GM19099 (cell line): Measurements from ENCODE around the gene CTSK.

Source experiments
- POLR2A ChIP-seq: IDR thresholded peaks from 3 replicates; pipeline ENCODE4 v1.6.1; 2011; ENCODE audit warnings: low read depth; ENCODE audit not compliant: insufficient read length; ENCODE audit errors: extremely low read depth

The CTSK gene

DNA sequence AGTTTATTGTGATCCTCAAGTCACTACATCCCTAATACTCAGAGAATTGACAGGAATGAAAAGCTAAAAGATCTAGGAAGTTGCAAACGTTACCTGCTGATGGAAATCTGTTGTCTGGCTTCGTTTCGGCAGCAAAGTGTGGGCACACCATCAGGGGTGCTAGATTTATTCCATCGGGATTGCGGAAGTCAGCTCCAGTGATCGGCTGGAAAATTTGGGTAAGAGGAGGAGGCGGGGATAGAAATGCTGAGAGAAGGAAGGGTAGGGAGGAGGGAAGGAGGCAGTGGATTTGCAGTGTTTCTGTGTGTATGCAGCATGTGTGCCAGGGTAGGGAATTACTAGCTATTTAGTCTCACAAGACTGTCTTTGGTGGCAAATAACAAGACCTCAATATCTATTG is at the start of gene CTSK:
Gene CTSK, minus strand, starts transcription at position 140 of the 400 bp plus-strand sequence. CDS start 1,455 bp downstream, outside the sequence.
- TF ChIP-seq POLR2A = no peak

DNA sequence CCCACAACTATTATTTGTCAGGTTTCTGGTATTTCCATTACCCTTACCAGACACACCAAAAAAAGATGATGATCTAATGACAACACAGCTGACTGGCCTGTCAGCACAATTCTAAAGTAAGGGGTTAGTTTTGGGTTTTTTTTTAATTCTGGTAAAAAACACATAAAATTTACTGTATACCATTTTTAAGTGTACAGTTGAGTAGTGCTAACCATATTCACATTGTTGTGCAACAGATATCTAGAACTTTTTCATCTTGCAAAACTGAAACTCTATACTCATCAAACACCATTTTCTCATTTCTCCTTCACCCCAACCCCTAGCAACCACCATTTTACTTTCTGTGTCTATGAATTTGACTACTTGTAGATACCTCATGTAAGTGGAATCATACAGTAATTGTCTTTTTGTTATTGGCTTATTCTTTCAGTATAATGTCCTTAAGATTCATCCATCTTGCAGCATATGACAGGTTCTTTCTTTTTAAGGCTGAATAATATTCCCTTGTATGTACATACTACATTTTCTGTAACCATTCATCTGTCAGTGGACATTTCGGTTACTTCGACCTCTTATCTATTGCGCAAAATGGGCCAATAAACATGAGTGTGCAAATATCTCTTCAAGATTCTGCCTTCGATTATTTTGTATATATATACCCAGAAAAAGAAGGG is 38.5 kb upstream of the CTSK start:
- no peak for TF ChIP-seq POLR2A

DNA sequence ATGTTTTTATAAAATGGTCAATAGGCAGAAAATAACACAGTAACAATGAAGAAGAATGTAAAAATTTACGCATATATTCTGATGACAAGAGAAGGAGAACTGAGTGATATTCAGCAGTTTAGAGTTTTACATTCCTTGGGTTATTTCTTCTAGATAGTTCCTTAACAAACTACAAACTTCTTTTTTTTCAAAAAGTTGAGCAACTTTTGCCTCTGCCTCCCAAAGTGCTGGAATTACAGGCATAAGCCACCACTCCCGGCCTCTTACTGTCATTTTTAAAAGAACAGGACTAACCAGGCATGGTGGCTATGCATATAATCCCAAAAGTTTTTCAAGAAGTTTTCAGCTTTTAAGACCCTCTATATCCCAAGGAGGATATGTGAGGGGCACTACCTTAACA is 35.4 kb upstream of the CTSK start:
- TF ChIP-seq POLR2A = no peak

DNA sequence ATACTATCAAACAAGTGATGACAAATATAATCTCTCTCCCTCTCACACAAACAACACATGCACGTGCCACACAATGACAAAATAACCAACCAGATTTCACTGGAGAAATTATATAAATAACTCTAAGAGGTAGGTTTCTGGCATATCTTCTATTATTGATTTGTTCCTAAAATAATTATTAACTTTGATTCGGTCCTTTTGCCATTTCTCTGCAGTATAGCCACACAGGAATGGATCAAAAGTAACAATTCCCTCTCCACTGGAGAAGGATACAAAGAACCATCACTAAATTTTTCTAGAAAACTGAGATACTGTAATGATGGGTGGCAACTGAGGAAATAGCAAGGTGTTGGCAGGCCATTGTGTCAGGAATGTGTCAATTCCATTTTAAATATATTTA is 34.9 kb upstream of the CTSK start:
- TF ChIP-seq POLR2A = no peak

DNA sequence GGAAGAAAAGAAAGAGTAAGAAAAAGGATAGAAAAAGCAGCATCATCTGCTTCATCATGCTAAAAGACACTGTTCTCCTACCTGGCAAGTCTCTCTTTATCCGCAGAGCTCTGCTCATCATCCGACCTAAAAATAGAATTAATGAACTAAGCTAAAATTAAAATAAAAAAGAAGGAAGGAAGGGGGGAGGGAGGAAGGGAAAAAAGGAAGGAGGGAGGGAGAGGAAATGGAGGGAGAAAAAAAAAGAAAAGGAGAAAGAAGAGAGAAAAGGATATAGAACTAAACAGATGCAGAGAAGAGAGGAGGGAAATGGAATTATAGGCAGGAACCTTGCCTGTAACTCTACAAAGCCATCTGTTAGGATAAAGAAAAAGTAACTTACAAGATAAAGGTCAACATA is 34.3 kb upstream of the CTSK start:
- TF ChIP-seq POLR2A = no peak

DNA sequence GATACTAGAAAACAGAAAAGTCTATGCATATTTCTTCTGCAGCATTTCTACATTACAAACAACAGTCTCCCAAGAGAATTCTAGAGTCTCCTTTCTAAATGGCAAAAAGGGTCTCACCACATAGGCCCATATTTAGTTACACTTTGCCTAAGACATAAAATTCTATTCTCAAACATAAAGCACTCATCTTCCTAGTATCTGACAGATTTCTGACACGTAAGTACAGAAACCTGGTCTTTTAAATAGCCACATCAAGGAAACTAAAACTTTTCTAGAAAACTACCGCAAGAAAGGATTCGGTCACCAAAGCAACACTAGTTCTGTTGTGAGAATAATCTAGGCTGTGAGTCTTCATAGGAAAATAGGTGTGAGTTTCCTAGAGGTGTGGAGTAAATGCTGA is 33.6 kb upstream of the CTSK start:
- TF ChIP-seq POLR2A = no peak

- TF ChIP-seq POLR2A = peak; percentile 45
Observed at GRCh38 chr1:150836129-150836773, 28.2 kb upstream of the CTSK start.

DNA sequence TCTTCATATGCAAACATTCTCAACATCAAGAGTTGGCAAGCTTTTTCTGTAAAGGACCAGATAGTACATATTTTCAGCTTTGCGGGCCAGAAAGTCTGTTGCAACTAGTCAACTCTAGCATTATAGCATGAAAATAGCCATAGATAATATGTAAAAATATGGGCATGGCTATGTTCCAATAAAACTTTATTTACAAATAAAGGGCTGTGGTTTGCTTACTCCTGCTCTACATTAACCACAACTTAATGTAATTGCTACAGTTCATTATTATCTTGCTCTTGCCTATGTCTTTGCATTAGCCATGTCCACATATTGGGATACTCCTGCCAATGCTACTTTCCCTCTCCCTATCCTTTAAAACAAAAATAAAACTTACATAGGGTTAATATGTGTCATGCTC is 24.5 kb upstream of the CTSK start:
- no peak for TF ChIP-seq POLR2A

- TF ChIP-seq POLR2A = no peak
Observed at GRCh38 chr1:150829751-150830150, 21.7 kb upstream of the CTSK start.

DNA sequence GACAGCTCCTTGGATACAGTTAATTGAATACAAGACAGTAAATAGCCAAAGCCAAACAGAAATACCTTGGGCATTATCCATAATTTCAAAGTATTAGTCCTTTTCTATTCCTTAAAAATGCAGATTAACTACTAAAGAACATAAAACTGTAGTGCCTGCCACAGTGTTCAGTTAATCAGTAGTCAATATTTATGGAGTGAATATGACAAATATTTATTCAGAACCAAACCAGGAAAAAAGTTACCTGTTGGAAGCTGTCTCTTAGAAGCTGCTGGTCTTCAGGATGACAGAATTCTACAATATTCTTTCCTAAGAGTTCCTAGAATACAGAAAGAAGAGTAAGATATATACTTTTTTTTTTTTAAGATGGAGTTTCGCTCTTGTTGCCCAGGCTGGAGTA is 18.2 kb upstream of the CTSK start:
- TF ChIP-seq POLR2A = no peak

GRCh38 chr1:150820730-150821512 is 12.9 kb upstream of the CTSK start:
- no peak for TF ChIP-seq POLR2A

- no peak for TF ChIP-seq POLR2A
Observed at GRCh38 chr1:150815871-150816270, 7.8 kb upstream of the CTSK start.

DNA sequence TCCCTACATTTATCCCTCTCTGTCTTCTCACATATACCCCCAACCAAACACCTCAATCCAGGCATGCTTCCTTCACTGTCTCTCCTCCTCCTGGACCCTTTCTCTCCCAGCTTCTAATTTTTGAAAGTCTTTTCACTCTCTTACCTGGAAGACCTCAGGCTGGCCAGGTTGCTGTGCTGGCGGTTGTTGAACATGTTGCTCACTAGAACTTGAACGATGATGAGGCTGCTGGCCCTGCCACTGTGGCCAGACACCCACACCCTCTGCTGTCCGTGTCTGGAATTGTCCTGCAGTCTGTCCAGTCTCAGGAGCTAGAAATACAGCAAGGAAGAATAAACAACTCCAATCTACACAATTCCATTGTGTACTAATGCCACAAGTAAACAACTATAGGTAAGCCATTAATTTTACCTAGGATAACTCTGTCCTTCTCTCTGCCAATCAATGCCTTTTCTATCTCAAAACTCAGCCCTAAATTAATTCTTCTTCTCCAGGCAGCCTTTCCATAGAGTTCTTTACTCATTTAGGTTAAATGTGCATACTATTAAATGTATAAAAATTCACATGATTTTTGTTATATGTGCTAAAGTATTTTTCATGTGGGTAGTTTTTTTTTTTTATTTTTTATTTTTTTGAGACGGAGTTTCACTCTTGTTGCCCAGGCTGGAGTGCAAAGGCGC is 5.1 kb upstream of the CTSK start:
- no peak for TF ChIP-seq POLR2A

GRCh38 chr1:150810958-150811659 is 3.0 kb upstream of the CTSK start:
- TF ChIP-seq POLR2A = no peak

- no peak for TF ChIP-seq POLR2A
Observed at GRCh38 chr1:150809651-150810050, 1.6 kb upstream of the CTSK start.

GRCh38 chr1:150808846-150809245 is 786 bp upstream of the CTSK start:
- no peak for TF ChIP-seq POLR2A
